GM23338 (cell line): ENCODE measurements around the gene SPINK6. TPM values are rescaled to one million over a fixed set of nuclear protein-coding genes. Genes with fewer than 3 reads are reported as not detected.

Source experiments
- ATAC-seq: fragments of 200-7000 bp; cut with Tn5 transposase; 3 replicates; pipeline ENCODE4 v1.9.1; 2020
- DNase-seq: peaks from one replicate; pipeline ENCODE4 v3.0.0-alpha.2; 2015; ENCODE audit warnings: low spot score
- H2AFZ ChIP-seq: fragments of 200-600 bp; sonication (generic); 2 replicates; pipeline ENCODE4 v1.8.0; 2016; ENCODE audit warnings: antibody characterized with exemption, mild to moderate bottlenecking, moderate library complexity
- H3F3A ChIP-seq: fragments of 200-600 bp; sonication (generic); replicated peaks from 2 replicates; pipeline ENCODE4 v1.8.0; 2017; ENCODE audit warnings: antibody characterized with exemption, mixed run types, low read depth
- H3K27ac ChIP-seq: fragments of 200-600 bp; sonication (generic); 2 replicates; pipeline ENCODE4 v1.6.1; 2016; ENCODE audit warnings: low read depth
- H3K27me3 ChIP-seq: fragments of 200-600 bp; sonication (generic); 2 replicates; pipeline ENCODE4 v1.8.0; 2016; ENCODE audit warnings: mild to moderate bottlenecking, mixed run types, moderate library complexity; ENCODE audit not compliant: insufficient read depth
- H3K36me3 ChIP-seq: fragments of 200-600 bp; sonication (generic); 2 replicates; pipeline ENCODE4 v1.8.0; 2016; ENCODE audit warnings: mild to moderate bottlenecking; ENCODE audit not compliant: insufficient read depth
- H3K4me1 ChIP-seq: fragments of 200-600 bp; sonication (generic); 2 replicates; pipeline ENCODE4 v1.8.0; 2016; ENCODE audit warnings: mild to moderate bottlenecking, moderate library complexity; ENCODE audit not compliant: insufficient read depth
- H3K4me2 ChIP-seq: fragments of 200-600 bp; sonication (generic); 2 replicates; pipeline ENCODE4 v1.7.1; 2017; ENCODE audit warnings: mixed run types
- H3K4me3 ChIP-seq: fragments of 200-600 bp; sonication (generic); 2 replicates; pipeline ENCODE4 v1.6.1; 2016; ENCODE audit warnings: mixed run types
- H3K79me2 ChIP-seq: fragments of 200-600 bp; sonication (generic); replicated peaks from 2 replicates; pipeline ENCODE4 v1.8.0; 2017; ENCODE audit warnings: mild to moderate bottlenecking; ENCODE audit not compliant: insufficient read depth
- H3K9me2 ChIP-seq: fragments of 200-600 bp; sonication (generic); 2 replicates; pipeline ENCODE4 v1.8.0; 2017; ENCODE audit not compliant: insufficient read depth
- H4K20me1 ChIP-seq: fragments of 200-600 bp; sonication (generic); replicated peaks from 2 replicates; pipeline ENCODE4 v1.8.0; 2017; ENCODE audit warnings: mild to moderate bottlenecking; ENCODE audit not compliant: insufficient read depth
- H3K27ac Mint-ChIP-seq: 2 replicates; pipeline ENCODE4 v1.8.0; 2020; ENCODE audit warnings: inconsistent platforms, mild to moderate bottlenecking, moderate library complexity, mixed read lengths
- H3K27me3 Mint-ChIP-seq: 3 replicates; pipeline ENCODE4 v1.8.0; 2022; ENCODE audit warnings: low read depth, mild to moderate bottlenecking, moderate library complexity, mixed read lengths, inconsistent platforms; ENCODE audit not compliant: insufficient read depth, poor library complexity
- H3K36me3 Mint-ChIP-seq: 3 replicates; pipeline ENCODE4 v1.8.0; 2021; ENCODE audit warnings: low read depth, mild to moderate bottlenecking, inconsistent platforms, moderate library complexity, mixed read lengths
- H3K4me1 Mint-ChIP-seq: 3 replicates; pipeline ENCODE4 v1.8.0; 2020; ENCODE audit warnings: mild to moderate bottlenecking, inconsistent platforms, mixed read lengths
- H3K4me3 Mint-ChIP-seq: 3 replicates; pipeline ENCODE4 v1.8.0; 2021; ENCODE audit warnings: moderate library complexity, mild to moderate bottlenecking, inconsistent platforms, mixed read lengths
- H3K9me3 Mint-ChIP-seq: 3 replicates; pipeline ENCODE4 v1.8.0; 2020; ENCODE audit warnings: moderate library complexity, mild to moderate bottlenecking, inconsistent platforms, mixed read lengths
- CREB1 ChIP-seq: fragments of 250-450 bp; sonication (Bioruptor Pico); IDR thresholded peaks from 2 replicates; pipeline ENCODE4 v1.5.0; 2020; ENCODE audit warnings: low read depth, mild to moderate bottlenecking, moderate library complexity
- EZH2 ChIP-seq: fragments of 200-600 bp; sonication (generic); IDR thresholded peaks from one replicate; pipeline ENCODE4 v1.8.0; 2017; ENCODE audit warnings: antibody characterized with exemption, mild to moderate bottlenecking, low read depth; ENCODE audit not compliant: unreplicated experiment
- EZH2phosphoT487 ChIP-seq: fragments of 200-600 bp; sonication (generic); IDR thresholded peaks from one replicate; pipeline ENCODE4 v1.8.1; 2018; ENCODE audit warnings: antibody characterized with exemption; ENCODE audit not compliant: unreplicated experiment
- JUNB ChIP-seq: IDR thresholded peaks from one replicate; pipeline ENCODE4 v1.6.1; 2016; ENCODE audit warnings: antibody characterized with exemption; ENCODE audit not compliant: unreplicated experiment
- NANOG ChIP-seq: IDR thresholded peaks from 2 replicates; pipeline ENCODE4 v1.6.1; 2016; ENCODE audit warnings: antibody characterized with exemption, borderline replicate concordance
- STAT1 ChIP-seq: IDR thresholded peaks from one replicate; pipeline ENCODE4 v1.6.1; 2016; ENCODE audit warnings: antibody characterized with exemption; ENCODE audit not compliant: unreplicated experiment
- ZNF114 ChIP-seq: fragments of 250-450 bp; sonication (Bioruptor Pico); IDR thresholded peaks from 2 replicates; pipeline ENCODE4 v1.5.0; 2020; ENCODE audit warnings: mild to moderate bottlenecking, moderate library complexity
- polyA plus RNA-seq: library from polyadenylated mRNA; unstranded; fragments of >200 nt; fragmentation: Nextera tagmentation; extraction: Ambion mirVana; gene quantifications from 2 replicates; pipeline ENCODE4 v1.2.1, GENCODE V29; 2016
- total RNA-seq: library from RNA; depleted of rRNA; stranded (reverse); fragments of >200 nt; shearing (Covaris generic); gene quantifications from 2 replicates; pipeline ENCODE4 v1.2.3, GENCODE V29; 2014
- TF ChIP-seq, protein P1 (sequence below): fragments of 250-450 bp; sonication (Bioruptor Pico); IDR thresholded peaks from 2 replicates; pipeline ENCODE4 v1.5.0; 2020; ENCODE audit warnings: mild to moderate bottlenecking, moderate library complexity
- TF ChIP-seq, protein P2 (sequence below), 2 experiments: fragments of 200-600 bp in 1 of 2; sonication (generic) in 1 of 2; conservative IDR thresholded peaks; 2 replicates each; pipeline versions ENCODE4 v1.5.1 to v1.6.1; 2016 to 2017; ENCODE audit warnings: antibody characterized with exemption in 2 of 2, low read depth in 2 of 2, mild to moderate bottlenecking in 2 of 2, moderate library complexity in 1 of 2

SPINK6 gene
- total and polyA plus RNA-seq, 2 experiments from 2014 or later, result 0.53 TPM; not detected in 1

DNA sequence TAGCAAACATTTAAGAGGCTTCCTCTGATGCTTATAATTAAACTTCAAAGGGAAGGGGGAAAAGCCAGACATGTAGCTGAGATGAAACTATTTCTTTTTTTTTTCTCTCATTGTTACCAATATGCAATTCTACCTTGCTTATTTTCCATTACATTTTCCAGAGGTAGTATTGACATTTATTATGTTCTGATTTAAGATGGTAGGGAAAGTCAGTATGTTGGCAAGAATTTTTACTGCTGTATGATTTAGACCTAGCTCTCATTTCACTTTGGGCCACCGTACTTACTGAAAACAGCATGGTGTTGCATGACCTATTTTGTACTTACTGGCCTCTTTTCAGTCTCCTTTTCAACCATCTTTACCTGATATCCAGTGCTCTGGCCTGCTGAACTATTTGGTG is 9.6 kb upstream of the SPINK6 start (continued):
- TF ChIP-seq, protein P1, sequence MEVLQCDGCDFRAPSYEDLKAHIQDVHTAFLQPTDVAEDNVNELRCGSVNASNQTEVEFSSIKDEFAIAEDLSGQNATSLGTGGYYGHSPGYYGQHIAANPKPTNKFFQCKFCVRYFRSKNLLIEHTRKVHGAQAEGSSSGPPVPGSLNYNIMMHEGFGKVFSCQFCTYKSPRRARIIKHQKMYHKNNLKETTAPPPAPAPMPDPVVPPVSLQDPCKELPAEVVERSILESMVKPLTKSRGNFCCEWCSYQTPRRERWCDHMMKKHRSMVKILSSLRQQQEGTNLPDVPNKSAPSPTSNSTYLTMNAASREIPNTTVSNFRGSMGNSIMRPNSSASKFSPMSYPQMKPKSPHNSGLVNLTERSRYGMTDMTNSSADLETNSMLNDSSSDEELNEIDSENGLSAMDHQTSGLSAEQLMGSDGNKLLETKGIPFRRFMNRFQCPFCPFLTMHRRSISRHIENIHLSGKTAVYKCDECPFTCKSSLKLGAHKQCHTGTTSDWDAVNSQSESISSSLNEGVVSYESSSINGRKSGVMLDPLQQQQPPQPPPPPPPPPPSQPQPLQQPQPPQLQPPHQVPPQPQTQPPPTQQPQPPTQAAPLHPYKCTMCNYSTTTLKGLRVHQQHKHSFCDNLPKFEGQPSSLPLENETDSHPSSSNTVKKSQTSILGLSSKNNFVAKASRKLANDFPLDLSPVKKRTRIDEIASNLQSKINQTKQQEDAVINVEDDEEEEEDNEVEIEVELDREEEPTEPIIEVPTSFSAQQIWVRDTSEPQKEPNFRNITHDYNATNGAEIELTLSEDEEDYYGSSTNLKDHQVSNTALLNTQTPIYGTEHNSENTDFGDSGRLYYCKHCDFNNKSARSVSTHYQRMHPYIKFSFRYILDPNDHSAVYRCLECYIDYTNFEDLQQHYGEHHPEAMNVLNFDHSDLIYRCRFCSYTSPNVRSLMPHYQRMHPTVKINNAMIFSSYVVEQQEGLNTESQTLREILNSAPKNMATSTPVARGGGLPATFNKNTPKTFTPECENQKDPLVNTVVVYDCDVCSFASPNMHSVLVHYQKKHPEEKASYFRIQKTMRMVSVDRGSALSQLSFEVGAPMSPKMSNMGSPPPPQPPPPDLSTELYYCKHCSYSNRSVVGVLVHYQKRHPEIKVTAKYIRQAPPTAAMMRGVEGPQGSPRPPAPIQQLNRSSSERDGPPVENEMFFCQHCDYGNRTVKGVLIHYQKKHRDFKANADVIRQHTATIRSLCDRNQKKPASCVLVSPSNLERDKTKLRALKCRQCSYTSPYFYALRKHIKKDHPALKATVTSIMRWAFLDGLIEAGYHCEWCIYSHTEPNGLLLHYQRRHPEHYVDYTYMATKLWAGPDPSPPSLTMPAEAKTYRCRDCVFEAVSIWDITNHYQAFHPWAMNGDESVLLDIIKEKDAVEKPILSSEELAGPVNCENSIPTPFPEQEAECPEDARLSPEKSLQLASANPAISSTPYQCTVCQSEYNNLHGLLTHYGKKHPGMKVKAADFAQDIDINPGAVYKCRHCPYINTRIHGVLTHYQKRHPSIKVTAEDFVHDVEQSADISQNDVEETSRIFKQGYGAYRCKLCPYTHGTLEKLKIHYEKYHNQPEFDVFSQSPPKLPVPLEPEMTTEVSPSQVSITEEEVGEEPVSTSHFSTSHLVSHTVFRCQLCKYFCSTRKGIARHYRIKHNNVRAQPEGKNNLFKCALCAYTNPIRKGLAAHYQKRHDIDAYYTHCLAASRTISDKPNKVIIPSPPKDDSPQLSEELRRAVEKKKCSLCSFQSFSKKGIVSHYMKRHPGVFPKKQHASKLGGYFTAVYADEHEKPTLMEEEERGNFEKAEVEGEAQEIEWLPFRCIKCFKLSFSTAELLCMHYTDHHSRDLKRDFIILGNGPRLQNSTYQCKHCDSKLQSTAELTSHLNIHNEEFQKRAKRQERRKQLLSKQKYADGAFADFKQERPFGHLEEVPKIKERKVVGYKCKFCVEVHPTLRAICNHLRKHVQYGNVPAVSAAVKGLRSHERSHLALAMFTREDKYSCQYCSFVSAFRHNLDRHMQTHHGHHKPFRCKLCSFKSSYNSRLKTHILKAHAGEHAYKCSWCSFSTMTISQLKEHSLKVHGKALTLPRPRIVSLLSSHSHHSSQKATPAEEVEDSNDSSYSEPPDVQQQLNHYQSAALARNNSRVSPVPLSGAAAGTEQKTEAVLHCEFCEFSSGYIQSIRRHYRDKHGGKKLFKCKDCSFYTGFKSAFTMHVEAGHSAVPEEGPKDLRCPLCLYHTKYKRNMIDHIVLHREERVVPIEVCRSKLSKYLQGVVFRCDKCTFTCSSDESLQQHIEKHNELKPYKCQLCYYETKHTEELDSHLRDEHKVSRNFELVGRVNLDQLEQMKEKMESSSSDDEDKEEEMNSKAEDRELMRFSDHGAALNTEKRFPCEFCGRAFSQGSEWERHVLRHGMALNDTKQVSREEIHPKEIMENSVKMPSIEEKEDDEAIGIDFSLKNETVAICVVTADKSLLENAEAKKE (CRISPR knock-in tag), result no peak
- TF ChIP-seq, protein P2, sequence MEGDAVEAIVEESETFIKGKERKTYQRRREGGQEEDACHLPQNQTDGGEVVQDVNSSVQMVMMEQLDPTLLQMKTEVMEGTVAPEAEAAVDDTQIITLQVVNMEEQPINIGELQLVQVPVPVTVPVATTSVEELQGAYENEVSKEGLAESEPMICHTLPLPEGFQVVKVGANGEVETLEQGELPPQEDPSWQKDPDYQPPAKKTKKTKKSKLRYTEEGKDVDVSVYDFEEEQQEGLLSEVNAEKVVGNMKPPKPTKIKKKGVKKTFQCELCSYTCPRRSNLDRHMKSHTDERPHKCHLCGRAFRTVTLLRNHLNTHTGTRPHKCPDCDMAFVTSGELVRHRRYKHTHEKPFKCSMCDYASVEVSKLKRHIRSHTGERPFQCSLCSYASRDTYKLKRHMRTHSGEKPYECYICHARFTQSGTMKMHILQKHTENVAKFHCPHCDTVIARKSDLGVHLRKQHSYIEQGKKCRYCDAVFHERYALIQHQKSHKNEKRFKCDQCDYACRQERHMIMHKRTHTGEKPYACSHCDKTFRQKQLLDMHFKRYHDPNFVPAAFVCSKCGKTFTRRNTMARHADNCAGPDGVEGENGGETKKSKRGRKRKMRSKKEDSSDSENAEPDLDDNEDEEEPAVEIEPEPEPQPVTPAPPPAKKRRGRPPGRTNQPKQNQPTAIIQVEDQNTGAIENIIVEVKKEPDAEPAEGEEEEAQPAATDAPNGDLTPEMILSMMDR (conservative IDR thresholded peaks at IDR 0.05; ENCODE audit: low read depth in 2 of 2), result no peak
- TF ChIP-seq JUNB (no peak), STAT1 (no peak), EZH2phosphoT487 (no peak), ZNF114 (no peak), NANOG (no peak), EZH2 (no peak)

DNA sequence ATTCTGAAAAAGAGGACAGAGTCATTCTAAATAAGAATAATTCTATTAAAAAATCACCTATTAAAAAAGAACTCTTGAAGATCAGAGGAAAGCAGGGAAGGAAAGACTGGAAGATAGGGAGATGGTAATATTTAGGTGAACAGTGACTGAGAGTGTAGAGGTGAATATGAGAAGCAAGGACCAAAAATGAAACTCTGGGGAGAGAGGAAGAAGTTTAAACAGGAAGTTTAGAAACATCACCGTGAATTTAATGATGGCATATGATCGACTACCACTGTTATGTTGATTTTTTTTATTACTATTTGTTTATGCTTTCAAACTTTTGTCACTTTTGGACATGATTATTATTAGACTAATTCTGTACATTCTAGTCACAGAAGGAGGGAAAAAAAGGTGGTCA is 1.7 kb upstream of the SPINK6 start:
- H3K36me3 ChIP-seq, result no peaks in the 10 kb centered on the region
- H3K36me3 Mint-ChIP-seq, result no peaks in the 10 kb centered on the region
- no peaks in the 10 kb centered on the region for H3K27me3 ChIP-seq
- TF ChIP-seq EZH2phosphoT487 (no peak), CREB1 (CRISPR knock-in tag) (no peak), JUNB (no peak)
- TF ChIP-seq, protein P1 (CRISPR knock-in tag), result no peak

More for the DNA sequence above, 1.7 kb upstream of the SPINK6 start:
- H3K27ac ChIP-seq, result no peak overlapping the region
- H3K4me2 ChIP-seq, result no peak overlapping the region
- ATAC-seq (no peak), DNase-seq (no peak)
- no peak overlapping the region for H2AFZ ChIP-seq
- no peaks in the 10 kb centered on the region for H3F3A ChIP-seq
- H3K79me2 ChIP-seq, result no peaks in the 10 kb centered on the region
- no peaks in the 10 kb centered on the region for H3K9me2 ChIP-seq
- no peak overlapping the region for H3K27ac Mint-ChIP-seq
- no peaks in the 10 kb centered on the region for H3K27me3 Mint-ChIP-seq
- H3K9me3 Mint-ChIP-seq, result no peaks in the 10 kb centered on the region
- no peaks in the 10 kb centered on the region for H4K20me1 ChIP-seq
- H3K4me1 ChIP-seq, result 0 out of 2 replicates have a peak, but pooled peaks cover 9% of the 10 kb centered on the region
- H3K4me3 ChIP-seq, result no peak overlapping the region
- peaks cover 8% of the 10 kb centered on the region; the same call in 2 of the 3 replicates for H3K4me1 Mint-ChIP-seq
- no peak overlapping the region for H3K4me3 Mint-ChIP-seq
